ENCODE measurements around the gene INF2. TPM values are rescaled to one million over a fixed set of nuclear protein-coding genes. Genes with fewer than 3 reads are reported as not detected.

Gene INF2
- total RNA-seq, 1 donor from 2014 or later, result 61.7 TPM

GRCh38 chr14:104752735-104753527 is 63.5 kb downstream of the INF2 start, which contains the start of gene SIVA1:
SIVA1 (plus strand) TSS chr14:104753147; CDS start chr14:104753202, 55 bp downstream.
- Mint-ChIP-seq H3K4me1 (peaks cover 34% of the 10 kb centered on the region), H3K9me3 (no peaks in the 10 kb centered on the region), H3K4me3 (peak within 1 kb of the TSS; percentile 97), H3K27ac (ENCODE audit: unreplicated experiment) (peak within 1 kb of the TSS; percentile 97), H3K27me3 (ENCODE audit: low read depth) (peaks cover 4% of the 10 kb centered on the region), H3K36me3 (ENCODE audit: low read depth) (peaks cover 7% of the 10 kb centered on the region)
- no peak for TF ChIP-seq CTCF (conservative IDR thresholded peaks at IDR 0.05)
- peak; percentile 99 for DNase-seq (ENCODE audit: low read depth, low spot score)

- TF ChIP-seq CTCF (conservative IDR thresholded peaks at IDR 0.05), result no peak
- Mint-ChIP-seq H3K9me3 (no peaks in the 10 kb centered on the region), H3K27me3 (ENCODE audit: low read depth) (peaks cover 4% of the 10 kb centered on the region), H3K4me1 (peaks cover 26% of the 10 kb centered on the region), H3K36me3 (ENCODE audit: low read depth) (peaks cover 7% of the 10 kb centered on the region), H3K4me3 (peak overlapping the region; percentile 97), H3K27ac (ENCODE audit: unreplicated experiment) (peak overlapping the region; percentile 83)
- no peak for DNase-seq (ENCODE audit: low read depth, low spot score)
These were observed 64.3 kb downstream of the INF2 start for GRCh38 chr14:104753528-104754212.

GRCh38 chr14:104754213-104754851 is 64.9 kb downstream of the INF2 start:
- peak overlapping the region; percentile 97 for H3K4me3 Mint-ChIP-seq
- no peak for DNase-seq (ENCODE audit: low read depth, low spot score)

GRCh38 chr14:104755621-104756020 is 66.2 kb downstream of the INF2 start:
- no peak for DNase-seq (ENCODE audit: low read depth, low spot score)
- peak overlapping the region; percentile 97 for H3K4me3 Mint-ChIP-seq
- H3K9me3 Mint-ChIP-seq, result no peaks in the 10 kb centered on the region
- TF ChIP-seq CTCF (conservative IDR thresholded peaks at IDR 0.05), result no peak
- H3K36me3 Mint-ChIP-seq (ENCODE audit: low read depth), result peaks cover 4% of the 10 kb centered on the region
- H3K4me1 Mint-ChIP-seq, result peaks cover 25% of the 10 kb centered on the region
- peaks cover 4% of the 10 kb centered on the region for H3K27me3 Mint-ChIP-seq (ENCODE audit: low read depth)
- H3K27ac Mint-ChIP-seq (ENCODE audit: unreplicated experiment), result no peak overlapping the region

More at GRCh38 chr14:104754213-104754851, 64.9 kb downstream of the INF2 start:
- Mint-ChIP-seq H3K27me3 (ENCODE audit: low read depth) (peaks cover 4% of the 10 kb centered on the region), H3K27ac (ENCODE audit: unreplicated experiment) (no peak overlapping the region), H3K36me3 (ENCODE audit: low read depth) (peaks cover 7% of the 10 kb centered on the region), H3K4me1 (peaks cover 26% of the 10 kb centered on the region), H3K9me3 (no peaks in the 10 kb centered on the region)
- TF ChIP-seq CTCF (conservative IDR thresholded peaks at IDR 0.05), result no peak

- Mint-ChIP-seq H3K36me3 (ENCODE audit: low read depth) (peaks cover 6% of the 10 kb centered on the region), H3K27me3 (ENCODE audit: low read depth) (peaks cover 4% of the 10 kb centered on the region), H3K4me1 (peaks cover 25% of the 10 kb centered on the region), H3K9me3 (no peaks in the 10 kb centered on the region), H3K4me3 (peak overlapping the region; percentile 70), H3K27ac (ENCODE audit: unreplicated experiment) (no peak overlapping the region)
- DNase-seq (ENCODE audit: low read depth, low spot score), result no peak
- no peak for TF ChIP-seq CTCF (conservative IDR thresholded peaks at IDR 0.05)
These were observed 67.2 kb downstream of the INF2 start for GRCh38 chr14:104756477-104757237.
